Heart right ventricle (tissue), 16 donors: ENCODE data around the gene RUNX1. TPM values are rescaled to one million over a fixed set of nuclear protein-coding genes. Genes with fewer than 3 reads are reported as not detected.

Experiments
- ATAC-seq, 8 donors: fragments of 200-7000 bp; cut with Tn5 transposase; one replicate each; pipeline ENCODE4 v1.9.1; 2020; ENCODE audit warnings: mild to moderate bottlenecking in 8 of 8, moderate library complexity in 8 of 8, moderate number of reproducible peaks in 1 of 8
- DNase-seq, 2 donors: peaks; one replicate each; pipeline ENCODE4 v3.0.0-alpha.2; 2020
- H3K27ac ChIP-seq, 10 donors: fragments of 200-600 bp; sonication (generic) in 2 of 10; one replicate each; pipeline versions ENCODE4 v1.5.0 to v1.8.0; 2020 to 2022; ENCODE audit warnings: mild to moderate bottlenecking in 3 of 10
- H3K27me3 ChIP-seq, 7 donors: fragments of 200-600 bp; one replicate each; pipeline ENCODE4 v1.8.0; 2021 to 2022; ENCODE audit warnings: mild to moderate bottlenecking in 2 of 7
- H3K36me3 ChIP-seq, 9 donors: fragments of 200-600 bp; sonication (generic) in 1 of 9; one replicate each; pipeline versions ENCODE4 v1.5.0 to v1.8.0; 2020 to 2022; ENCODE audit warnings: mild to moderate bottlenecking in 2 of 9
- H3K4me1 ChIP-seq, 9 donors: fragments of 200-600 bp; sonication (generic) in 1 of 9; one replicate each; pipeline versions ENCODE4 v1.5.0 to v1.8.0; 2020 to 2022; ENCODE audit warnings: mild to moderate bottlenecking in 4 of 9
- H3K4me3 ChIP-seq, 10 donors: fragments of 200-600 bp; sonication (generic) in 2 of 10; one replicate each; pipeline versions ENCODE4 v1.5.0 to v1.8.0; 2020 to 2022; ENCODE audit warnings: mild to moderate bottlenecking in 7 of 10, moderate library complexity in 2 of 10
- H3K9me3 ChIP-seq, 11 donors: fragments of 200-600 bp in 10 of 11; sonication (generic) in 2 of 11; one replicate each; pipeline versions ENCODE4 v1.5.0 to v1.8.0; 2013 to 2022; ENCODE audit warnings: mild to moderate bottlenecking in 2 of 11, control low read depth in 1 of 11, moderate library complexity in 1 of 11
- WGBS, 2 donors: extraction: QIAGEN DNeasy Blood & Tissue Kit; methylation state at CpG; one replicate each; pipeline ENCODE4 v1.1.7; 2013; ENCODE audit warnings: inconsistent platforms in 1 of 2; 5-methylcytosine and 5-hydroxymethylcytosine counted together
- intact Hi-C, 10 donors: fragments of 100-400 bp; cut with DNase I; formaldehyde crosslinking; loops; one replicate each; pipeline versions ENCODE4 v1.11.1 to v1.14.2; 2022
- polyA plus RNA-seq, 2 donors: library from polyadenylated mRNA; stranded (reverse); fragments of 200-250 nt; gene quantifications; one replicate each; pipeline ENCODE4 v1.2.3, GENCODE V29; 2013
- total RNA-seq, 10 donors: library from RNA; stranded (reverse); fragmentation: NEBNext Ultra II Directional in 3 of 10; extraction: Animal tissue kit (Norgen Biotek cat#: 25700) in 3 of 10; gene quantifications; one replicate each; pipeline versions ENCODE4 v1.2.1 to v1.2.4, GENCODE V29; 2021 to 2023
- TF ChIP-seq, protein P1 (sequence below), 9 donors: fragments of 200-600 bp; sonication (generic) in 2 of 9; IDR thresholded peaks; one replicate each; pipeline versions ENCODE4 v1.5.0 to v1.8.0; 2021 to 2022; ENCODE audit warnings: antibody characterized with exemption in 9 of 9, mild to moderate bottlenecking in 5 of 9, moderate library complexity in 1 of 9
- donor health status: Arrhythmogenic right ventricular cardiomyopathy.
- donor health status: ischemic (EF 13 %, LVEDD 7.1; RV severe dilation, severe dysfunction).
- donor health status: healthy with polysubstance abuse.
- donor health status: DM: no; HTN: yes; CAD: no.
- donor health status: DM: no; HTN: no; CAD: no.
- donor health status: ischemic (EF 25% LVEDD 6.9; RV normal size, moderate dysfunction).
- donor health status: ischemic (EF 25% LVEDD 5.7; RV mildly dilated, moderate dysfunction).
- donor health status: healthy.
- donor health status: DM: yes; HTN: yes; CAD: no.
- donor health status: Ischemic cardiomyopathy.
- donor health status: ischemic (EF 35%, LVEDD 5.7; RV mildly dilated, moderate dysfunction).
- donor health status: nonischemic (EF 11% LVEDD 7.7; RV severe dilation, severe dysfunction).
- donor health status: DM: yes; HTN: yes; CAD: no.
- donor health status: PGD.
- donor health status: ischemic (EF 29% LVEDD 5.4; RV normal size, mild dysfunction).
- donor health status: nonischemic (EF 23%, LVEDD 6.1; RV moderate dilation, normal function).

The RUNX1 gene
- total and polyA plus RNA-seq, 12 donors = 0.88 to 29.3 (median 3.5) TPM

DNA sequence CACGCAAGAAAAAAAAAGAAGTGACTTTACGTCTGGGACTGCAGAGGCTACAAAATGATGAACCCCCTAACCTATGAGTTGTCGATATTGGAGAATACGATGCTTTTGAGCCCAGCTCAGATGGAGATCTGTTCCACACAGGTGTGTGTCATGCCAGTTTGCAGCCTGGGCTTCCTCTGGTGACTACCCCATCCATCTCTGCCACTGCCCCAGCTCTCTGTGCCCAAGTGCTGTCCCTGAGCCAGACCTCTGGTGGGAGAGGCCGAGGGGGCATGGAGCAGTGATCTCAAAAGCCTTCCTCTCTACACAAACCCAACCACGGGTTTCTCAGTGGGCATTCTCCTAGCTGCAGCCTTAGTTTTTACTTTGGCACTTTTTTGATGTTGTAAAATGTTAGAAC is 239.3 kb downstream of the RUNX1 start:
- Histone ChIP-seq H3K4me1 (peaks cover 0 to 91% (median 0%) of the 10 kb centered on the region in 9 donors), H3K27ac (no peak overlapping the region), H3K36me3 (peaks cover 0 to 93% (median 0%) of the 10 kb centered on the region in 9 donors), H3K9me3 (peaks cover 0 to 24% (median 8%) of the 10 kb centered on the region in 11 donors), H3K27me3 (peaks cover 0 to 13% (median 4%) of the 10 kb centered on the region in 7 donors), H3K4me3 (no peak overlapping the region)
- TF ChIP-seq, protein P1, sequence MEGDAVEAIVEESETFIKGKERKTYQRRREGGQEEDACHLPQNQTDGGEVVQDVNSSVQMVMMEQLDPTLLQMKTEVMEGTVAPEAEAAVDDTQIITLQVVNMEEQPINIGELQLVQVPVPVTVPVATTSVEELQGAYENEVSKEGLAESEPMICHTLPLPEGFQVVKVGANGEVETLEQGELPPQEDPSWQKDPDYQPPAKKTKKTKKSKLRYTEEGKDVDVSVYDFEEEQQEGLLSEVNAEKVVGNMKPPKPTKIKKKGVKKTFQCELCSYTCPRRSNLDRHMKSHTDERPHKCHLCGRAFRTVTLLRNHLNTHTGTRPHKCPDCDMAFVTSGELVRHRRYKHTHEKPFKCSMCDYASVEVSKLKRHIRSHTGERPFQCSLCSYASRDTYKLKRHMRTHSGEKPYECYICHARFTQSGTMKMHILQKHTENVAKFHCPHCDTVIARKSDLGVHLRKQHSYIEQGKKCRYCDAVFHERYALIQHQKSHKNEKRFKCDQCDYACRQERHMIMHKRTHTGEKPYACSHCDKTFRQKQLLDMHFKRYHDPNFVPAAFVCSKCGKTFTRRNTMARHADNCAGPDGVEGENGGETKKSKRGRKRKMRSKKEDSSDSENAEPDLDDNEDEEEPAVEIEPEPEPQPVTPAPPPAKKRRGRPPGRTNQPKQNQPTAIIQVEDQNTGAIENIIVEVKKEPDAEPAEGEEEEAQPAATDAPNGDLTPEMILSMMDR (IDR thresholded peaks at IDR 0.05) = no peak
- intact Hi-C loops = no loop called here
- WGBS, 2 donors = 89% methylated on average over 6 of the region's 6 CpGs
- ATAC-seq (no peak), DNase-seq (no peak)

DNA sequence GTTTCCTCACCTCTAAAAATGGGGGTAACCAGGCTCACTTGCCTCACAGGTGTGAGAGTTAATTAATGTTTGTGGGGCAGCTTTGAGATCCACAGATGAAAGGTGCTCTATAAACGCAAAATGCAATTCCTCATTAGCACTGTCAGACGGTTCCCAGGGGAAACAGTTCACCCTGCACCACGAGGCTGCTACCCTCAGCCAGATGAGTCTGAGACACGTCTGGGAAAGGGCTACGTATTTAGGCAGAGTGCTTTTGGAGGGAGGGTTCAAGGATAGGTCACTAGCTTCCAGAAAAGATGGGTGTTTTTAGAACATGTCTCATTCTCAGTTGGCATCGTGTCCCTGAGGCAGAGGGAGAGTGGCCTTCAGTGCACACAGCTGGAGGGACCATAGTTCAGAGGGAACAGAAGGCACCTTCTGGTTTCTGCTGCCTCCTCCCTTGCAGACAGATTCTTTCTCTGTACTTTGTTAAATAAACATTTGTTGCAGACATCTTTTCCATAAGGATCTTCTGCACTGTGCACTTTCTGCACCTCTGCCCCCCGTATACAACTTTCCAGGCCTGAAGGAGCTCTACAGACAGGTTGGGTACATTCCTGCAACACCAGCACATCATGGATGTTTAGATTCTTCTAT is 240.4 kb downstream of the RUNX1 start:
- 53 to 59% methylated on average over 7 of the region's 7 CpGs for WGBS, 2 donors
- intact Hi-C loops = no loop called here
- TF ChIP-seq, protein P1 (IDR thresholded peaks at IDR 0.05) = no peak

DNA sequence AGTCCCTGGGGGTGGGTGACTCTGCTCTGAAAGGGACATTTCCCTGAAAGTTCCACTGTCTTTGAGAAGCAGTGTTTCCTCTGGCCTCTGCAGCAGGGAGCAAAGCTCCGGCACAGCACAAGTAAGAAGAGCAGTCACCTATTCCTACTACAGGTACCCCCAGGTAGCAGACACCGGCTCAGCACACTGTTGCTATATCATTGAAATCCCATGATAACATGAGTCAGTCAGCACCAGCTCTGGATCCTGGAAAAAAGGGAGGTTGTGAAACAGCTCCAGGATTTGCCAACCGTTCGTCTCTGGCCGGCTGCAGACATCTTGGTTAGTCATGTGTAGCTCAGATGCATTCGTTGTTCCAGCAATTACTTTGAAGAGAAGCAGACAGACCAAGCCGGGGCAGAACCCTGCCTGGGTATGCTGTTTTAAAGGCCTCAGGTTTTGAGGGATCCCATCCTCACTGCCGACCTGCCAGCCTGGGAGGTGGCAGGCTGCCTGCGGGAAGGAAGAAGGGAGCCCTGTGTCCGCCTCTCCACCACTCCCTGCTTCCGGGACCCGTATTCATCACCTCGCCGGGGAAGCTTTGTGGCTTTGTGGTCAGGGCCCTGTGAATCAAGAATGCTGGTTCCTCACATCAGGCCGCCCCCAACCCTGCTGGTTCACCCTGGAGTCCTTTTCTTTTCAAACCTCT is 241.1 kb downstream of the RUNX1 start:
- no peak for DNase-seq
- Histone ChIP-seq H3K9me3 (peaks cover 0 to 27% (median 8%) of the 10 kb centered on the region in 11 donors), H3K27ac (peak overlapping the region in 1 of 10 donors; percentile 78), H3K4me1 (peaks cover 0 to 92% (median 0%) of the 10 kb centered on the region in 9 donors), H3K27me3 (peaks cover 0 to 4% (median 0%) of the 10 kb centered on the region in 7 donors), H3K36me3 (peaks cover 0 to 84% (median 0%) of the 10 kb centered on the region in 9 donors), H3K4me3 (no peak overlapping the region)
- ATAC-seq = peak in 2 of 8 donors; percentile 34 to 71
- WGBS, 2 donors = 81 to 84% methylated on average over 15 of the region's 15 CpGs
- TF ChIP-seq, protein P1 (IDR thresholded peaks at IDR 0.05) = no peak
- intact Hi-C loops = no loop called here

More for the DNA sequence above, 240.4 kb downstream of the RUNX1 start:
- peaks cover 0 to 85% (median 0%) of the 10 kb centered on the region in 9 donors for H3K36me3 ChIP-seq
- H3K27me3 ChIP-seq = peaks cover 0 to 7% (median 0%) of the 10 kb centered on the region in 7 donors
- DNase-seq (no peak), ATAC-seq (peak in 1 of 8 donors; percentile 26)
- H3K27ac ChIP-seq = peak overlapping the region in 1 of 10 donors; percentile 78
- H3K9me3 ChIP-seq = peaks cover 0 to 27% (median 8%) of the 10 kb centered on the region in 11 donors
- H3K4me1 ChIP-seq = peaks cover 0 to 93% (median 0%) of the 10 kb centered on the region in 9 donors
- H3K4me3 ChIP-seq = no peak overlapping the region

DNA sequence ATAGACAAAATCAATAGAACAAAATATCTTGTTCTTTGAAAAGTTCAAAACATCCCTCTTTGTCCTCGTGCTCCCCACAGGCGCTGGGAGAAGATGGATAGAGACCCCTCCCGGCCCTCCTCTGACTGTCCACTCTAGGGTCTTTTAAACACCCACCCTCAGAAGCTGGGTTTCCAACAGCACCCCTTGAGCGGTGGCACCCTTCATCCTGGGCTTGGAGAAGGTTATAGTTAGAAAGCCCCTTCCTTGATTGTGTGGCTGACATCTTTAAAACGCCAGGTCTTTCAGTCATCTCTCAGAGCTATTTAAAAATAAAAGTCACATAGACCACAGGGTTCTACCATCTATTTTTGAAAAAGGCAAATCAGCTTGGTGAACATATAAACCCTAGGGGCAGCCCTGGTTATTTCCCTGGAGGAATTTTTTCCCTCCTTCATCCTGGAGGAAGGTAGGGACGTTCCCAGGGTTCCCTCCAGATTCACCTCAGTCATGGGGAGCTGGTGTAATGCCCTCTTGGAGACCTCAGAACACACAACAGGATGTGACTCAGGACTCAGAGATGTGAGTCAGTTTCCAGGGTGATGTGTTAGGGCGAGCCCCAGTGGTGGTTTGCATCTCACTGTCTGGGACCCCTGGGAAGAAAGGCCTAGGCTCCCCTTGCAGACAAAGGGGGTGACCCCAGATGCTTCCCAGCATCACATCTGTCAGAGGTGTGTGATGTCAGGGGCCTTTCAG is 241.8 kb downstream of the RUNX1 start:
- 78 to 83% methylated on average over 7 of the region's 7 CpGs for WGBS, 2 donors
- H3K36me3 ChIP-seq = peaks cover 0 to 88% (median 0%) of the 10 kb centered on the region in 9 donors
- intact Hi-C loops = no loop called here
- no peak for DNase-seq
- H3K4me1 ChIP-seq = peaks cover 0 to 95% (median 0%) of the 10 kb centered on the region in 9 donors
- peaks cover 0 to 4% (median 0%) of the 10 kb centered on the region in 7 donors for H3K27me3 ChIP-seq
- peak in 2 of 8 donors; percentile 61 to 77 for ATAC-seq
- H3K4me3 ChIP-seq = no peak overlapping the region
- TF ChIP-seq, protein P1 (IDR thresholded peaks at IDR 0.05) = no peak
- peak overlapping the region in 1 of 10 donors; percentile 78 for H3K27ac ChIP-seq
- H3K9me3 ChIP-seq = peaks cover 0 to 27% (median 8%) of the 10 kb centered on the region in 11 donors
